ENCODE data around the gene SRGAP2. TPM values are rescaled to one million over a fixed set of nuclear protein-coding genes. Genes with fewer than 3 reads are reported as not detected.
"Not testable (repeated sequence)": the region's sequence is repeated elsewhere in the genome, so short reads cannot be mapped to it uniquely, and the experiment has no call there.

SRGAP2 gene
- total RNA-seq (10 to 100 TPM; 49.0 to 56.6 TPM), polyA plus RNA-seq (10 to 100 TPM in 1 of 2 donors, 1 to 10 TPM in 1; 2.7 to 18.4 TPM)

- H3K9me3 ChIP-seq (ENCODE audit: control insufficient read depth in 1 of 2, low read length in 2 of 2); POLR2A ChIA-PET (ENCODE audit: partially characterized antibody); H3K4me1 Mint-ChIP-seq; H3K4me1 ChIP-seq (ENCODE audit: insufficient read depth, low read length); H3K27me3 ChIP-seq (ENCODE audit: insufficient read depth, low read length); H3K27me3 Mint-ChIP-seq; intact Hi-C loops (cut with micrococcal nuclease); H3K9me3 Mint-ChIP-seq; H3K36me3 ChIP-seq (ENCODE audit: insufficient read depth, low read length); CTCF ChIA-PET (ENCODE audit: partially characterized antibody); H3K36me3 Mint-ChIP-seq: not testable (repeated sequence)
- Histone ChIP-seq H3K27ac (ENCODE audit: low read depth, low read length) (peak within 1 kb of the TSS; percentile 31), H3K4me3 (ENCODE audit: low read length in 2 of 2) (peak within 1 kb of the TSS in 1 of 2 donors; percentile 47)
- H3K27ac Mint-ChIP-seq = peak within 1 kb of the TSS in 6 of 7 donors; percentile 42 to 90 (median 69)
- peak within 1 kb of the TSS; percentile 78 to 89 (median 86) for H3K4me3 Mint-ChIP-seq
- DNase-seq = peak in 3 of 5 donors; percentile 63 to 67 (median 64)
Measured at GRCh38 chr1:206203364-206204158, at the start of gene SRGAP2. SRGAP2 (plus strand) TSS chr1:206203541; CDS start chr1:206205971, 2,430 bp downstream.

GRCh38 chr1:206167350-206168029, 35.9 kb upstream of the SRGAP2 start:
- H3K9me3 ChIP-seq (ENCODE audit: control insufficient read depth in 1 of 2, low read length in 2 of 2); H3K27me3 ChIP-seq (ENCODE audit: insufficient read depth, low read length); H3K9me3 Mint-ChIP-seq; H3K27ac Mint-ChIP-seq; CTCF ChIA-PET (ENCODE audit: partially characterized antibody); intact Hi-C loops (cut with micrococcal nuclease); H3K27ac ChIP-seq (ENCODE audit: low read depth, low read length); H3K4me3 Mint-ChIP-seq; H3K36me3 Mint-ChIP-seq; H3K4me1 ChIP-seq (ENCODE audit: insufficient read depth, low read length); POLR2A ChIA-PET (ENCODE audit: partially characterized antibody); H3K27me3 Mint-ChIP-seq; H3K4me1 Mint-ChIP-seq; H3K36me3 ChIP-seq (ENCODE audit: insufficient read depth, low read length); H3K4me3 ChIP-seq (ENCODE audit: low read length in 2 of 2): not testable (repeated sequence)
- DNase-seq = peak in 4 of 5 donors; percentile 3 to 31 (median 11)

GRCh38 chr1:206169794-206170193, 33.5 kb upstream of the SRGAP2 start:
- H3K4me1 Mint-ChIP-seq; intact Hi-C loops (cut with micrococcal nuclease); CTCF ChIA-PET (ENCODE audit: partially characterized antibody); H3K4me1 ChIP-seq (ENCODE audit: insufficient read depth, low read length); H3K9me3 ChIP-seq (ENCODE audit: control insufficient read depth in 1 of 2, low read length in 2 of 2); H3K27me3 Mint-ChIP-seq; POLR2A ChIA-PET (ENCODE audit: partially characterized antibody); DNase-seq; H3K36me3 Mint-ChIP-seq; H3K27me3 ChIP-seq (ENCODE audit: insufficient read depth, low read length); H3K36me3 ChIP-seq (ENCODE audit: insufficient read depth, low read length); H3K4me3 ChIP-seq (ENCODE audit: low read length in 2 of 2); H3K9me3 Mint-ChIP-seq; H3K27ac Mint-ChIP-seq; H3K27ac ChIP-seq (ENCODE audit: low read depth, low read length); H3K4me3 Mint-ChIP-seq: not testable (repeated sequence)

GRCh38 chr1:206173110-206173719, 30.1 kb upstream of the SRGAP2 start:
- H3K27me3 ChIP-seq (ENCODE audit: insufficient read depth, low read length); POLR2A ChIA-PET (ENCODE audit: partially characterized antibody); intact Hi-C loops (cut with micrococcal nuclease); H3K27me3 Mint-ChIP-seq; H3K4me3 Mint-ChIP-seq; CTCF ChIA-PET (ENCODE audit: partially characterized antibody); H3K27ac Mint-ChIP-seq; DNase-seq; H3K36me3 ChIP-seq (ENCODE audit: insufficient read depth, low read length); H3K4me3 ChIP-seq (ENCODE audit: low read length in 2 of 2); H3K4me1 Mint-ChIP-seq; H3K9me3 ChIP-seq (ENCODE audit: control insufficient read depth in 1 of 2, low read length in 2 of 2); H3K4me1 ChIP-seq (ENCODE audit: insufficient read depth, low read length); H3K27ac ChIP-seq (ENCODE audit: low read depth, low read length); H3K9me3 Mint-ChIP-seq; H3K36me3 Mint-ChIP-seq: not testable (repeated sequence)

- H3K4me3 ChIP-seq (ENCODE audit: low read length in 2 of 2); CTCF ChIA-PET (ENCODE audit: partially characterized antibody); H3K4me1 ChIP-seq (ENCODE audit: insufficient read depth, low read length); H3K36me3 ChIP-seq (ENCODE audit: insufficient read depth, low read length); H3K27me3 ChIP-seq (ENCODE audit: insufficient read depth, low read length); H3K27ac Mint-ChIP-seq; H3K9me3 ChIP-seq (ENCODE audit: control insufficient read depth in 1 of 2, low read length in 2 of 2); DNase-seq; H3K4me1 Mint-ChIP-seq; H3K4me3 Mint-ChIP-seq; H3K36me3 Mint-ChIP-seq; H3K27ac ChIP-seq (ENCODE audit: low read depth, low read length); intact Hi-C loops (cut with micrococcal nuclease); H3K9me3 Mint-ChIP-seq; POLR2A ChIA-PET (ENCODE audit: partially characterized antibody); H3K27me3 Mint-ChIP-seq: not testable (repeated sequence)
Measured at GRCh38 chr1:206174182-206174868, 29.0 kb upstream of the SRGAP2 start.

GRCh38 chr1:206175459-206176113, 27.8 kb upstream of the SRGAP2 start:
- POLR2A ChIA-PET (ENCODE audit: partially characterized antibody); H3K4me1 Mint-ChIP-seq: not testable (repeated sequence)

GRCh38 chr1:206176114-206176502, 27.2 kb upstream of the SRGAP2 start:
- intact Hi-C loops (cut with micrococcal nuclease); POLR2A ChIA-PET (ENCODE audit: partially characterized antibody); H3K4me3 Mint-ChIP-seq; H3K36me3 ChIP-seq (ENCODE audit: insufficient read depth, low read length); H3K4me3 ChIP-seq (ENCODE audit: low read length in 2 of 2); H3K27me3 Mint-ChIP-seq; H3K27ac Mint-ChIP-seq; H3K4me1 Mint-ChIP-seq; CTCF ChIA-PET (ENCODE audit: partially characterized antibody); H3K9me3 ChIP-seq (ENCODE audit: control insufficient read depth in 1 of 2, low read length in 2 of 2); H3K4me1 ChIP-seq (ENCODE audit: insufficient read depth, low read length); H3K9me3 Mint-ChIP-seq; H3K36me3 Mint-ChIP-seq; DNase-seq; H3K27me3 ChIP-seq (ENCODE audit: insufficient read depth, low read length); H3K27ac ChIP-seq (ENCODE audit: low read depth, low read length): not testable (repeated sequence)

More at GRCh38 chr1:206175459-206176113, 27.8 kb upstream of the SRGAP2 start:
- H3K27me3 Mint-ChIP-seq; H3K36me3 Mint-ChIP-seq; H3K27ac ChIP-seq (ENCODE audit: low read depth, low read length); H3K27me3 ChIP-seq (ENCODE audit: insufficient read depth, low read length); H3K36me3 ChIP-seq (ENCODE audit: insufficient read depth, low read length); H3K4me1 ChIP-seq (ENCODE audit: insufficient read depth, low read length); intact Hi-C loops (cut with micrococcal nuclease); DNase-seq; H3K9me3 Mint-ChIP-seq; CTCF ChIA-PET (ENCODE audit: partially characterized antibody); H3K4me3 Mint-ChIP-seq; H3K9me3 ChIP-seq (ENCODE audit: control insufficient read depth in 1 of 2, low read length in 2 of 2); H3K4me3 ChIP-seq (ENCODE audit: low read length in 2 of 2); H3K27ac Mint-ChIP-seq: not testable (repeated sequence)
